GM19438 (cell line): ENCODE results near the gene FAM131B.

Experiments used
- ATAC-seq: cut with Tn5 transposase; IDR thresholded peaks from one replicate; pipeline ENCODE4 v1.9.1; 2021; ENCODE audit warnings: low read depth; ENCODE audit not compliant: unreplicated experiment

Gene FAM131B

GRCh38 chr7:143383642-143383957 lies 21.1 kb upstream of the FAM131B start:
- ATAC-seq = no peak

DNA sequence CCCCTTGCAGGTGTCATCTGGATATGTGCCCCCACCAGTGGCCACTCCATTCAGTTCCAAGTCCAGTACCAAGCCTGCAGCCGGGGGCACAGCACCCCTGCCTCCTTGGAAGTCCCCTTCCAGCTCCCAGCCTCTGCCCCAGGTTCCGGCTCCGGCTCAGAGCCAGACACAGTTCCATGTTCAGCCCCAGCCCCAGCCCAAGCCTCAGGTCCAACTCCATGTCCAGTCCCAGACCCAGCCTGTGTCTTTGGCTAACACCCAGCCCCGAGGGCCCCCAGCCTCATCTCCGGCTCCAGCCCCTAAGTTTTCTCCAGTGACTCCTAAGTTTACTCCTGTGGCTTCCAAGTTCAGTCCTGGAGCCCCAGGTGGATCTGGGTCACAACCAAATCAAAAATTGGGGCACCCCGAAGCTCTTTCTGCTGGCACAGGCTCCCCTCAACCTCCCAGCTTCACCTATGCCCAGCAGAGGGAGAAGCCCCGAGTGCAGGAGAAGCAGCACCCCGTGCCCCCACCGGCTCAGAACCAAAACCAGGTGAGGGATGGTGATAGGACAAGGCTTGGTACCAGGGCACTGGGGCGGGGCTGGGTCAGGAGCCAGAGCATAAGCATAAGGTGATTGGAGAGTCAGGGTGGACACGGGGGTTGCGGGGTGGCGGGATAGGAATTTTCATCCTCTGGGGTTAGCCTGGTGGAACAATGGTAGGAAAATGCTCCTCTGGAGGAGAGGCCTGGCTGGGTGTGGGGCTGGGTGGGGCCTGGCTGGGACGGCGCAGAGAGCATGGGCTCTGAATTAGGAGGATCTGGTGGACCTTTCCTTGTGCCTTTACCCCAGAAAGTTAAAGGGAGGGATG lies 20.5 kb upstream of the FAM131B start:
- ATAC-seq = no peak

DNA sequence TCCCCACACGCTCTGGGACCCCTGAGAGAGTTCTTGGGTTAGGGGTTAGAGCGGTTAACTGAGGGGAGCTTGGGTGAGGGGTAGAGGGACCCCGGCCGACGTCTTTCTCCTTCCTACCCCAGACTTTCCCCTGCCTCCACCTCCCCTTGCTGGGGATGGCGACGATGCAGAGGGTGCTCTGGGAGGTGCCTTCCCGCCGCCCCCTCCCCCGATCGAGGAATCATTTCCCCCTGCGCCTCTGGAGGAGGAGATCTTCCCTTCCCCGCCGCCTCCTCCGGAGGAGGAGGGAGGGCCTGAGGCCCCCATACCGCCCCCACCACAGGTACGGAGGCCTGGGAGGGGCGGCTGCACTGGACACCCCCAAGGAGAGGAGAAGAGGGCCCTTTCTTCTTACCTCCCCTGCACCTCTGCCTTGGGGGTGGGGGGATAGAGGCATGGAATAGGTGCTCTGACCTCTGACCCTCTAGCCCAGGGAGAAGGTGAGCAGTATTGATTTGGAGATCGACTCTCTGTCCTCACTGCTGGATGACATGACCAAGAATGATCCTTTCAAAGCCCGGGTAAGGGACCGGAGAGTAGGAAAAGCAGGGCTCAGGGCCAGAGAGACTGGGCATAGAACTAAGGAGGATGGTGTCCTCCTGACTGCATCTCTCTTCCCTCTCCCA lies 19.7 kb upstream of the FAM131B start:
- ATAC-seq = no peak

DNA sequence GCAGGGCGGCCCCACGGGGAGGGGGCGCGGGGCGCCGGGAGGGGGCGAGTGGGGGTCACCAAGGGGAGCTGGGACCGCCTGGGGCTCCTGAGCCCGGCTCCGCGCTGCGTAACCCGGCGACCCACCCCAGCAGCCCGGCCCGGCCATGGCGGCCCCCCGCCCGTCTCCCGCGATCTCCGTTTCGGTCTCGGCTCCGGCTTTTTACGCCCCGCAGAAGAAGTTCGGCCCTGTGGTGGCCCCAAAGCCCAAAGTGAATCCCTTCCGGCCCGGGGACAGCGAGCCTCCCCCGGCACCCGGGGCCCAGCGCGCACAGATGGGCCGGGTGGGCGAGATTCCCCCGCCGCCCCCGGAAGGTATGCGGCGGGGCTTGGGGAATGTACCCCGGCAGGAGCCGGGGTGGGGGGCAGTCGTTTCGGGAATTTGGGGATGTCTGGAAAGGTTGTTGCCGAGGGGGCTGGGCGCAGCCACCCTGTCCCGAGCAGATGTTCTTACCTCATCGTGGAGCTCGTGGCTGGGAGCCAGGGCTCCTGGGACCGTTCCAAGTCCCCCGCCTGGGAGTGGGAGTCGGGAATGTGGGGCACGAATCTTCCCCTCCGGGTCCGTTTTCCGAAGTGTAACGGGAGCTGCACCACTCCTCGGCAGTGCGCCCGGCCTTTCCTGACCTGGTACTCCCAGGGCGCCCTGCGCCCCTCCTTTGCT lies 19.1 kb upstream of the FAM131B start:
- peak; percentile 8 for ATAC-seq

- peak; percentile 68 for ATAC-seq
Measured at GRCh38 chr7:143380646-143381426, 18.3 kb upstream of the FAM131B start, which contains the start of gene ZYX. ZYX (plus strand) TSS chr7:143381345; CDS start chr7:143381572, 227 bp downstream.

DNA sequence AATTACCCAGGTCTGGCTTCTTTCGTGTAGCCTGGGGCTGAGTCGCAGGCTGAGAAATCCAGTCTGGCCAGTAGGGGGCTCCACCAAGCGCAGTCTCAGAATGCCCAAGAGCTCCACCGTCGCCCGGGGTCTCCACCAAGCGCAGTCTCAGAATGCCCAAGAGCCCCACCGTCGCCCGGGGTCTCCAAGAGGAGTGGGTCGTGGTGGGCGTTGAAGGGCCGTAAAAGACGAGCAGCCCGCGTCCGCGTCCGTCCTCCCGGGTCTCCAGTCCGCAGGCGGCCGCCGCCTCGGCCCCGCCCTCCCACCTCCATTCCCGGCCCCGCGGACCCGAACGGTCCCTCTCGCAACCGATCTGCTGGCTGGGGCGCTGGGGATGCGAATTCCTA lies 17.7 kb upstream of the FAM131B start:
- peak; percentile 58 for ATAC-seq

- no peak for ATAC-seq
Measured at GRCh38 chr7:143379611-143380259, 17.2 kb upstream of the FAM131B start.

- ATAC-seq = no peak
Measured at GRCh38 chr7:143376396-143376795, 13.9 kb upstream of the FAM131B start.

DNA sequence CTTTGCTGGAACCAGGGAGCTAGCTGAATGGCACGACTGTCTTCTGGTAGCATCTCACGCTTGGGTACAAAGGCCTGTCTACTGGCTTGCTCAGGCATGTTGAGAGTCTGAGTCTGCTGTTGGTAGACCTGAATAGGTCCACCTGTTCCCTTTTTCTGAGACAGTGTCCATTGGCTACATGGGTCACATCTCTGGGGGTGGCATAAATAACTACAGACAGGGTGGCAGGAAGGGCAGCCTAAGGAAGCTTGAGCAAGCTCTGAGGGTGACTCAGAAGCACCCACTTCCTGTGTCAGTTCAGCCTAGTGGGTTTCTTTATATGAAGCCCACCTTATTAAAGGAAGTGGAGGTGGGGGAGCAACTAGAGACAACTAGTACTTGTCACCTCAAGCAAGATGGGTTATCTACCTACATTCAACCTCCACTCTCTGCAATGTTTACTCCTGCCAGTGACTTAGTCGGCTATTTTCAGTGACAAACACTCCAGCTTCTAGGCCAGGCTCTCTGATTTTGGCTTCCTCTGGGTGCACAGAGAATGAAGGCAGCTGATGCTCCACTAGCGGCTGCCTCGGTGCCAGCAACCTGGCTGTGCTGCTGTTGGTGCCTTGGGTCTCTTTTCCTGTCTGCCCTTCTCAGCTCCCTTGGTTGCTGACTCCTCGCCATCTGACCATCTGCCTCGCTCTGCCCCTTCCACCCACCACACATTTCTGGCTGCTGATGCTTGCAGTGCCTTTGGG lies 13.0 kb upstream of the FAM131B start:
- ATAC-seq = no peak

GRCh38 chr7:143374561-143374960 lies 12.0 kb upstream of the FAM131B start:
- no peak for ATAC-seq

DNA sequence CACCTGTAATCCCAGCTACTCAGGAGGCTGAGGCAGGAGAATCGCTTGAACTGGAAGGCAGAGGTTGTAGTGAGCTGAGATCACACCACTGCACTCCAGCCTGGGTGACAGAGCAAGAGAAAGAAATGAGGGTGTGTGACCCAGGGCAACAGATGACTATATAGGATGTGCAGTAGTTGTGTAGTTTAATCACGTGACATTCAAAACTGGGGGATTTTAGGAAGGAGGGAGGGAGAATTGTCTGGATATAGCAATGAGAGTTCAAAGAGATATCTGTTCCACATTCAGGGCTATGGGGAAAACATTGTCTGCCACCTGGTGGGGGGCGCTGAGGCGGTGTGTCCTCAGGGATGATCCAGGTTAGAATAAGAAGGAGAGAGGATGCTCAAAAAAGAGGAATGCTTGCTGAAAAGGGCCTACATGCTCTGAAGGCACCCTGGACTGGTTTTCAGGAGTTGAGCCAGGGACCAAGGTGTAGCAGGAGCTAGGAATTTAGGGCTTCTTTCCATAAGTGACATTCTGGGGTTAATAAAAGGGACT lies 10.8 kb upstream of the FAM131B start:
- no peak for ATAC-seq

DNA sequence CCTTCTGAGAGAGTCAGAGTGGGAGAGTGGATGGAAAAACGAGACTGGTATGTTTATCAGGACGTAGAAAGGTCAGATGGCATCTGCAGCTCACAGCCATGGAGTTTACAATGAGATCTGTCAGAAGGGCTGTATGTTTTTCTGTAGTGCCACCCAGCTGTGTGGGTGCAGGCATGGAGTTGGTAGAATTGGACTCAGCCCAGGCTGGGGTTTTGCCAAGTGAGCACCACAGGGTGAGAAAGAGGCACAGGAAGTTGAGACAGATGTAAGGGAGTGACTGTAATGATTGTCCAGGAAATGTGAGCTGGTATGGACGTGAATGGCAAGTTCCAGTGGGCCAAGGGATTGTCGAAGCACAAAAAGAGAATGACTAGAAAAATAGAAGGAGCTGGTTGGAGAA lies 9.6 kb upstream of the FAM131B start:
- ATAC-seq = no peak

DNA sequence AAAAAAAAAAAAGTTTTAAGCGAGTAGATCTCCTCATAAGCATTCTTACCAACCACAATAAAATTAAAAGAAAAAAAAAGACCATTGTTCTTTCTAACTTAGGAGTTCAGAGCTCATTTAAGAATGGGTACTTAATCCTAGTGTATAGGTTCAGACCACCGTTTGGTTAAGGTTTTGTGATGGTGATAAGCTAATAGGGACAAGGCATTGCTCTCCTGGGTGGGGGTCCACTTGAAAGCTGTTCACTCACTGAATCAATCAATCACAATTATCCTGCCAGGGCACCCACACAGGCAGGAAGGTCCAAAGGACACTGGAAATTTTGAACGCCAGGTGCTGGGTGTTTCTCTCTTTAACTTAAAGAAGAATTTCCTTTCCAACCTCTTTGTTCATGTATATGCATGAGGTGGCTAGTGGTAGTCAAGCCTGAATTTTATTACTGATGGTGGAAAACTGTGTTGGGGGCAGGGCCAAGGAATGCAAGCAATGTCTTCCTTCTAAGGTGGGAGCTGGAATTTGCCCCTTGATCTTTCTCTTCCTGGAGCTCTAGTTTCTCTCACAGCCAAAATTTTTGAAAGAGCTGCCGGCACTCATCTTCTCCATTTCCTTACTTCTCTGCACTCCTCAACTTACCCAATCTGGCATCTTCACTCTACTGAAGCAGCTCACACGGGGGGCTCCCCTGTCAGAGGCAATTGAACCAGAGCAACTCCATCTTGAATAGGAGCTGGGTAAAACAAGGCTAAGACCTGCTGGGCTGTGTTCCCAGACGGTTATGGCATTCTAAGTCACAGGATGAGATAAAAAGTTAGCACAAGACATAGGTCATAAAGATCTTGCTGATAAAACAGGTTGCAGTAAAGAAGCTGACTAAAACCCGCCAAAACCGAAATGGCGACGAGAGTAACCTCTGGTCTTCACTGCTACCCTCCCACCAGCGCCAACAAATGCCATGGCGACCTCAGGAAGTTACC lies 7.5 kb upstream of the FAM131B start:
- no peak for ATAC-seq

DNA sequence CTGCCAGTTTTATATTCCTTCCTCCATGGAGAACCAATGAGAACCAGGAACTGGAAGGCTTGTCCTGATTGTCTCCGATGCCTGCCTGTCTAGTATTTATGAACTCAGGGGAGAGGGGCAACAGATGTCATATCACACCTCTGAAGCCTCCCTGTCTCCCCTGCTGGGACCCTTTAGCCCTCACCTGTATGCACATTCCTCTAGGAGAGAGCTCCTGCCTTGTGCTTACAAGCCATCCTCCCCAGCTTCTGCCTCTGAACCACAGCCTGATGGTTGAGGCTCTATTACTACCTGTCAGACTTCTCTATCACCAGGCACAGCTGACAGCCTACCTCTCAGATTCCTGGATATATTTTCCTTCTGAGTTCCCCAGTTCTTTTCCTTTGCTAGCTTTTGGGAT lies 5.9 kb upstream of the FAM131B start:
- no peak for ATAC-seq

DNA sequence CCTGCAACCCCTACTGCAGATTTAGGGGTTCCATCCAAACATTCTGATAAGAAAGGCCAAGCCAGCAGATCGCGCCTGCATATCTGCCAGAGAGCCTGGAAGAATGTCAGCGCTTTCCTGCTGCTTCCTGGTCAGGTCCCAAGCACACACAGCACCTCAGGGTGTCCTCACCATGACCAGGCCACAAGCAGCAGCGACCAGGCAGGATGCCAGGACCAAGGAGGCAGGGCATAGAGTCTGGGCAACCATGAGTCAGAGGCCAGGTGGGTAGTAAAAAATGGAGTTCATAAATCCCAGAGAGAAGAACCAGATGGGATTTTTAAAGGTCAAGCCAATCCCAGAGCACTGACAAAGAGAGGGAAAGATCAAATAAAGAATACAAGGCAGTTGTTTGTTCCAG lies 5.5 kb upstream of the FAM131B start:
- no peak for ATAC-seq

- ATAC-seq = no peak
Measured at GRCh38 chr7:143363016-143363937, 764 bp upstream of the FAM131B start.

GRCh38 chr7:143361552-143362130 lies 872 bp downstream of the FAM131B start:
- ATAC-seq = no peak
